GM19238 (cell line): ENCODE data around the gene PREX1.
"Not testable (repeated sequence)": the region's sequence is repeated elsewhere in the genome, so short reads cannot be mapped to it uniquely, and the experiment has no call there.

Experiments used
- DNase-seq: peaks from one replicate; pipeline ENCODE4 v3.0.0; 2011; ENCODE audit warnings: low spot score; ENCODE audit not compliant: insufficient read length

The PREX1 gene

DNA sequence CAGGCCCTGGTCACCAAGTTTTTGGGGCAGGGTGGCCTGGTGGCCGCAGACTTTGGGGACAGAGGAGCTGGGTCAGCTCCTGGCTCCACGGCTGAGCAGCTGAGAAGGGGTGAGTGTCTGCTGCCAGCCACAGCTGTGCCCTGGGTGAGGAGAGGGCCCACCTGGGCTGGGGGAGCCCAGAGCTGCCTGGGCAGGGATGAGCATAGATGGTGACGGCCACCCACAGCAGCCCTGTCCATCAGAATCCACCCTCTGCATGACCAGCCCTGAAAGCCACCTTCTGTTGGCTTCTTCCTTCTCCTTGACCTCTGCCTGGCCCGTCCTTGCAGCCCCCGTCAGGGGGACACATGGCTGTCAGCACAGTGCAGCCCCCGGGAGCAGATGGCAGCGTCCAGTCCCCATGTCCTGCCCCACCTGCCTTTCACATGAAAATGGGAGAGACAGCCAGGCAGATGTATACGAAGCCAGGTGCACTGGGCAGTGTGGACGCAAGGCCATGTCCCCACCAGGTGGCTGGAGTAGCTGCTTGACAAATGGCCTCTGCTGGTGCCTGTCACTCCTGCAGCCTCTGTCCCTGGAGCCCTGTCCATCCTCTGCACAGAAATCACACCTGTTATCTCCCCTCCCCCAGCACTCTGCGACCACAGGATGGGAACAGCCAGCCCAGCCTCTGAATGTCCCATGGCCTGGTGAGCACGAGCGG is 220.8 kb downstream of the PREX1 start:
- DNase-seq: no peak

GRCh38 chr20:48606172-48606840 is 221.5 kb downstream of the PREX1 start:
- no peak for DNase-seq

DNA sequence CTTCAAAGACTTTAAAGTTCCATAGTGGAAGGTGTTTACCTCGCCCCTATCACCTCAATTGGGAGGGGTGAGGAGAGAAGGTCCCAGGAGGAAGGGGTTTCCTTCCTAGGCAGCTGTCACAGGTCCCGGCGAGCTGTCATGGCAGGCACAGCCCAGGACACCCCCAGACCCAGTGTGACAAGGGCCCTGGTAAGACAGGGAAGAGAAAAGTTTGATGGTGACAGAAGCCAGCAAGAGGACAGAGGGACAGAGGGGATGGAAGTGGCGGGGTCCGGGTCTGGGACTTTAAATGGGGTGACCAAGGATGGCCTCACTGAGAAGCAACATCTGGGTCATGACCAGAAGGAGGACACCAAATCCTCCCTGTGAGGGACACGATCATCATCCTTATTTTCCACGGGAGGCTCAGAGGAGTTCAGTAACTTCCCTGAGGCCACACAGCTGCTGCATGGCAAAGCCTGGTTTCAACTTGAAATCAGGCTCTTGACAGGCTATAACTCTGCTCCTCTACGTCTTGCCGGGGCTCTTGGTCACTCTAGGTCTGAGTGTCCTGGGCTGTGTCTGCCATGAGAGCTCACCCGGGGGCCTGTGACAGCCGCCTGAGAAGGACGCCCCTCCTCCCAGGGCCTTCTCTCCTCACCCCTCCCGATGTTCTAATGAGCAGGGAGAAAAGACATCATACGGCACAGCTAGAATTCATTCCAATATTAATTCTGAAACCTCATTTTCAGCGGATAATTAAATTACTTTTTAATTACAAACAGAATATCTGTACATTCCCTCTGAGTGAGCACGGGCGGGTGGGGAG is 222.2 kb downstream of the PREX1 start:
- DNase-seq: no peak

DNA sequence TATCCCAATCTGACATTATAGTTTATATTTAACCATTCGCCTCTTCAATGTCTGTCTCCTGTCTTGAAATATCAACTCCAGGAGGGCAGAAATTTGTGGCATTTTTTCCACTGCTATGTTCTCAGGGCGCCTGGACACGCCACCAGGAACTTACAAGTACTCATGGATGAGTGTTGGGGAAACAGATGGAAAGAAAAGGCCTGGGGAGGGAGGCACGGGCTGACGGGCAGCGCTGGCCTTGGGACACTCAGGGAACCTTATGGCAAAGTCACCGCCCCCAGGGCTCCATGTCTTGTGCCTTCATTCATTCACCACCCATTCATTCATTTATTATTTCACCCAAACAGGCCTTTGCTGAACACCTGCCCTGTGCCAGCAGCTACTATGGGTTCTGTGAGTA is 222.9 kb downstream of the PREX1 start:
- DNase-seq: no peak

DNA sequence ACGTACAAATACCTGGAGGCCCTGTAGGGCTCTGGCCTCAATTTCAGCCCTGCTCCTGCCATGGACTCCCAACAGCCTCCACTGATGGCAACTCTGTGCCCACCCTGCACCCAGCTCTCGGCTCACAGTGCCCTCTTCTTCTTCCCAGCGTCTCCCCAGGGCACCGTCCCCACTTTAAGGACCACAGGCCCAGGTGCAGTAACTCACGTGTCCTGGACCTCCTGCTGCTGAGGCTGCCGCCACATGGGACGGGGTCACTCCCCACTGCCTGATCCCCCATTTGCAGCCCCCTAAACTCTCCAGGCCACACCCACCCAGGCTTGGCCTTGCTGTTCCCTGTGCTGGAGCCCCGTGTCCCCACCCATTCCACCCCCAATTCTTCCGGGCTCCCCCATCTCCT is 223.4 kb downstream of the PREX1 start:
- no peak for DNase-seq

DNA sequence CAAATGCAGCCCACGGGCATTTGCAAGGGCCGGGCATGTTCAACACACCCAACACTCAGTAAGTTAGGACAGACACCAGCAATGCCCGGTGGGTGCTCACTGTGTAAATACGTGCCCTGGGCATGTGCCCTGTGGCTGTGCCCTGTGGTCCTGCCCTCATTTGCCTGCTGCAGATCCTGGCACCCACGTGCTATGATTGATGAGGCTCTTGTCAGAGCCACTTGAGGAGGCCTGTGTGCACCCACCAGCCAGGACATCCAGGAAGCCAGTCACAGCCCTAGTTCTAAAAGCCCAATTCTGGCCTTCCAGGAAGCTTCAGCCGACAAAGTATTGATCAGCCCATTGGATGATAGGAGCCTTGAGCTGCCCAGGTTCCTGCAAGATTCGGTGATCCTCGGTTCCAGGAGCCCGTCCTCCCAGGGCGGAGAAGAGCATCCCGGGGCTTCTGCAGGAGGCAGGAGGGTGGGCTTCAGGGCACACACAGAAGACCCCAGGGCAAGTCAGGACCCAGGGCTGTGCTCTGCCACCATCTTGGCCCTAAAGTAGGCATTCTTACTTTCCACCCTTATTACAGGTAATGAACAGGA is 223.9 kb downstream of the PREX1 start:
- DNase-seq: no peak

- no peak for DNase-seq
Observed at GRCh38 chr20:48603116-48603818, 224.5 kb downstream of the PREX1 start.

DNA sequence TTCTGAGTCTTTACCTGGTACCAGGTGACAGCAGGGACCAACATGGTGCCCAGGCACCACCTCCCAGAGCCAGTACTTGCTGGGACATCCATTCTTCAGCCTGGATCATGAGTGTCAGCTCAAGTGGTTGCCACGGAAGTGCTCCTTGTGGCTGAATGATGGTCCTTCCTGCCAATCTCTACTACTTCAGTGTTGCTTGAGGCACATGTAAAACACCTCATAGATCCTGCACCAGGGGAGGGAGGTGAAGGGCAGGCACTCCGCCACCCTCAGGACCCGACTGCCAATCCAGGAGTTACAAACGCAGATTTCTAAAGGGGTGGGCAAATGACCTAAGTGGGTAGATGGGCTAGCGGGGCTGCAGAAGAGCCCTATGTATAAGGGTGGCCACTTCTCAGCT is 226.0 kb downstream of the PREX1 start:
- no peak for DNase-seq

DNA sequence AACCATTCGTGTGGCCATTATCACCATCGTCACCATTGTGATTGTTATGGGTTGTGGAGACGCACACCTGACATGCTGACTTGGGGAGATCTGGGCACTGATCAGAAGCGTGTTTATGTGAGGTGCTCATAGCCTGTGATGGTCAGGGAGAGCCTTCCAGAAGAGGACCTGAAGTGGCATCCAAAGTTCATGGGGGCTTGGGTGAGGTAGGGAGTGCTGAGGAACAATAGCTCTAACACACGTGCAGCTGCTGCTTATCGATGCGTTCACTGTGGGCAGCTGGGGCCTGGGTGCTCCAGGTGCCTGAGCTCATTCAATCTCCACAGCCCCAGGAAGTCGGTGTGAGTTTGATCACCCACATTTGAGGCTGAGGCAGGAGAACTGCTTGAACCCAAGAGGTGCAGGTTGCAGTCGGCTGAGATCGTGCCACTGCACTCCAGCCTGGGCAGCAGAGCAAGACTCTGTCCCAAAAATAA is 227.3 kb downstream of the PREX1 start:
- DNase-seq: no peak

GRCh38 chr20:48599748-48600469 is 227.9 kb downstream of the PREX1 start:
- no peak for DNase-seq

GRCh38 chr20:48599106-48599747 is 228.6 kb downstream of the PREX1 start:
- DNase-seq: no peak

DNA sequence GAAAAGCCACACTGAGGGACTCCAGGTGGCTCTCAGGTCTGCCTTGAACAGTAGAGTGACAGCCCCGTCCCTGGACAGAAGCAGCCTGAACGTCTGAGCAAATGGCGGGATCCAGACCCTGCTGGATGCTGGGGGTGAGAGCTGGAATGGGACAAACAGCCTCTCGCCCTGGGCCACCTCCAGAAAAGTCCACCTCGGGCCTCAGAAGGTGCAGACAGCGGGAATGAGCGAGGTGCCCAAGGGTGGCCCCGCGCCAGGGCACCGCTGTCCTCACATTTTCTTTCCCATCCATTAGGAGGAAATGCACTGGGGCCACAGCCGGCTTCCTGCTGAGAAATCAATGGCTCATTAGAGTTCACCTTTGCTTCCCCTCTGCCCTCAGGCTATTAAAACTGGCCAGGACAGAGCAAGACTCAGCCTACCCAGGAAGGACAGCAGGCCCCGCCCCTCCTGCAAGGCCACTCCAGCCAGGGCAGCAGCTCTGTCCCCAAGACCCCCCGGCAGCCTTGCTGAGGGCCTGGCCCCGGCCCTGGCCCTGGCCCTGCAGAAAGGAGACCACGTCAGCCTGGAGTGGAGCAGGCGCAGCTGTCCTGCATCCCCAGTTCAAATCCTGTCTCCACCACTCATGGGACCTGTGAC is 229.4 kb downstream of the PREX1 start:
- DNase-seq: not testable (repeated sequence)

DNA sequence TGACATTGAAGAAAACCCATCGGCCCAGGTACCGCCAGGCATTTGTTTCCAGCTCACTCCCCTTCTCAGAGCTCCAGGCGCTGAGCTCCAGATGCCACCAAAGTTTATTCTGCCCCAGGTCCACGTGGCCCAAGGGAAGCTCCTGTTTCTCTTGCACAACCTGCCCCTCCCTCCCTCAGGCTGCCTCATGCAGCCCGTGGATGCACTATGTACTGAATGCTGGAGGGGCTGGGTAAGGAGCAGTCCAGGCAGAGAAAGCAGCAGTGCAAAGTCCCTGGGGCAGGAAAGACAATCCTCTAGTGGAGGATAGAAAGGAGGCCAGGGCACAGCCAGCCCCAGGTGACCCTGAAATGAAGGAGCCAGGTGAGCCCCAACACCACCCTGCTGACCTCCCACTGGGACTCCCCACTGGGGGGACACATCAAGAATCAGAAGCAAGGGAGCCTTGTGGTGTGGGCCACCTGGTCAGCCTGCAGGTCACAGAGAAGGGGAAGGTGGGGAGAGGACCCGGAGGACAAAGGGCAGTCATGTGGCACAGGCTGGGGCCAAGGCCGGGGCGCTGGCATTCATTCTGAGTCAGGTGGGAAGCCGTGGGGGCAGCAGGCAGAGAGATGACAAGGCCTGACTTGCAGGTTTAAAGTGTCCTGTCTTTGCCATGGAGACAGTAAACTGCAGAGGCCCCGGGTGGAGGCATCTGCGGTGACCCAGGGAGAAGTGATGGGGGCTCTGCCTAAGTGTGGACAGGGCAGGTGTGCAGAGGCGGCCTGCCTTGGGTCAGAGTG is 230.1 kb downstream of the PREX1 start:
- no peak for DNase-seq

- DNase-seq: no peak
Observed at GRCh38 chr20:48596334-48596898, 231.4 kb downstream of the PREX1 start.

DNA sequence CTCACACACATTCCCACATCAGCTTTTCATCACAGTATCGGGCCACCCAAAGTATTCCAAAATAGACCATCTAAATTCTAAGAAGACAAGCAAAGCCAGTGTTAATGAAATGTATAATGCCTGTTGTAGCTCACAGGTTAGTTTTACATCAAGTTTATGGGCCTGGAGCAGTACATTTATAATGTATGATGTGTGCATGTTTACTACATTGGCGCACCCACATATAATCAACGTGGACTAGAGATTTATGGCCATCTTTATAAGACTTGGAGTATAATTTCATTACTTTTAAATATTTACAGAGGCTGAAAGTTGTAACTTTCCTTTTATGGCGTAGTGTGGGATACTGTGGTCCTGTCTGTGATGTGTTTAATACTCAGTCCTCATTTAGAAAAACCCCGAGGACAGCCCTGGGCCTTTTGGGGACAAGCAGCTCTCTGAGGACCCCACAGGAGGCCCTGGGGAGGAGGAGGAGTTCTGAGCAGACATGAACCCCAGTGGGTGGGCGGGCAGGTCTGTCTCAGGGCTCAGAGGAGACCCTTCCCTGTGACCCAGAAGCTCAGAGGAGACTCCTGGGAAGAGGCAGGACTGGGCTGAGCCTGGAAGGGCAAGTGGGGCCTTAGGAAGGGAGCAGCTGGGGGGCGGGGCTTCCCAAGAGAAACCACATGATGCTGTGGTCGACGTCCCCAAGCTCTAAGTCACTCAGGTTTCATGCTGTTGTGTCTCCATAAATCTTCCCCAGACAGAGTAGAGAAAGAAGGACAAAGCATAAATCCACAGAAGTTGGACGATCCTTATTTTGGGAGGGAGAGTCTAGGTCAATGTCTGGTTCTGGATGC is 232.1 kb downstream of the PREX1 start:
- no peak for DNase-seq

GRCh38 chr20:48594533-48594932 is 233.3 kb downstream of the PREX1 start:
- no peak for DNase-seq

GRCh38 chr20:48592107-48592940 is 235.5 kb downstream of the PREX1 start:
- no peak for DNase-seq
